Stimulated activated CD8-positive, alpha-beta memory T cell treated with anti-CD3 and anti-CD28 coated beads, Interleukin-4, amount 100 ng/mL, for 24 hours (primary cell): Measurements from ENCODE around the gene OR13C2.
"Not testable (repeated sequence)": the region's sequence is repeated elsewhere in the genome, so short reads cannot be mapped to it uniquely, and the experiment has no call there.

Experiments used
- DNase-seq: peaks from one replicate; pipeline ENCODE4 v3.0.0-alpha.2; 2020; ENCODE audit warnings: low read depth

Gene OR13C2, protein sequence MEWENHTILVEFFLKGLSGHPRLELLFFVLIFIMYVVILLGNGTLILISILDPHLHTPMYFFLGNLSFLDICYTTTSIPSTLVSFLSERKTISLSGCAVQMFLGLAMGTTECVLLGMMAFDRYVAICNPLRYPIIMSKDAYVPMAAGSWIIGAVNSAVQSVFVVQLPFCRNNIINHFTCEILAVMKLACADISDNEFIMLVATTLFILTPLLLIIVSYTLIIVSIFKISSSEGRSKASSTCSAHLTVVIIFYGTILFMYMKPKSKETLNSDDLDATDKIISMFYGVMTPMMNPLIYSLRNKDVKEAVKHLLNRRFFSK

DNA sequence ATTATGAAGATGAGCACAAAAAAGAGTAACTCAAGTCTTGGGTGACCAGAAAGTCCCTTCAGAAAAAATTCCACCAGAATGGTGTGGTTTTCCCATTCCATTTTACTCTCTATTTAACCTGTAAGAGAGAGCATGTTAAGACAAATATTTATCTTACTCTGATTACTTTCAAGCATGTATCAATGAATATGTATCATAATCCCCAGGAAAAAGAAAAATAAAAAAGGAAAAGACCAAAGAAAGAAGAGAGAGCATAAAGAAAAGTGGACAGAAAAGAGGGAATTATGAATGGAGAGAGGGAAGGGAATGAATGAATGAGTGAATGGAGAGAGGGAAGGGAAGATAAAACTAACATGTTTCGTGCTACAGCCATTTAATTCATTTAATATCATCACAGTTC is at the start of gene OR13C2:
TSS of gene OR13C2 (minus strand) at position 101 of the 400 bp plus-strand sequence. CDS start at position 101, 0 bp downstream.
- not testable (repeated sequence) for DNase-seq

DNA sequence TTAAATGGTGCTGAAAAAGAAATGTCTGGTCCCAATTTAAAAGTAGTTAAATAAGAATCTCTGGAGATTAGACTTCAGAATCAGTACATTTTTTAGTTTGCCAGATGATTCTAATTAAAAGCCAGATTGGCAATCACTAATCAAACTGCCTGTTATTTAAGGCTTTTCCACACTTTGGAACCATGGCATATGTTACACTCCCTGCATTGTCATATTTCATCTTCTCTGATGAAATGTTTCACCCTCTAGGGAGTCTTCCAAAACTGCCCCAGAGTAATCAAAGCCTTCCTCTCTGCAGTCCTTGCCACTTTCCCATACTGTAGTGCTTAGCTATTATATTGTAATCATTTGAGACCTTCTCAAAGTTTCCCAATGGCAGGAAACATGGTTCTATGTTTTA is 30.0 kb upstream of the OR13C2 start:
- DNase-seq: no peak

DNA sequence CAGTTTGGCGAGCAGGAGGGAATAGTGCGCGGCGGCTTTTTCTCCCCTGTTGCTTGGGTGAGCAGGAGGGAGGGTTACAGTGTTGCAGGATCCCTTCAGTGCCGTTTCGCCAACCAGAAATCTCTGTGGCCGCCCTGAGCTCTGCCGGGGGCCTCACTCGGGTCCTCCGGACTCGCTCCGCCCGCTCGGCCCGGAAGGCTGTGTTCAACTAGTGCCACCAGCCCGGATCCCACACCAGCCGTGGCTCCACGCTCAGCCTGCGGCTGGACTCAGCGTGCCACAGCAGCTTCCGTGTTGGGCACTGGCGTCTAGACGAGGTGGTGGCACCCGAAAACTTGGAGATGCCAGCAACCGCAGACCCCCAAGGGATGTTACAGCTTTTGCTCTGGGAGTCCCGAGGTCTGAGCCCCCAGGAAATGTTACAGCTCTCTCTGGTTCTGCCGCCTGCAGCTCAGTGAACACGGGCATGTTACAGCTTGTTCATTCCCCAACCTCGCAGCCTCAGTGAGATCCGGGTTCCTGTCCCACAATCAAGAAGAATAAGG is 28.6 kb upstream of the OR13C2 start:
- DNase-seq: no peak

DNA sequence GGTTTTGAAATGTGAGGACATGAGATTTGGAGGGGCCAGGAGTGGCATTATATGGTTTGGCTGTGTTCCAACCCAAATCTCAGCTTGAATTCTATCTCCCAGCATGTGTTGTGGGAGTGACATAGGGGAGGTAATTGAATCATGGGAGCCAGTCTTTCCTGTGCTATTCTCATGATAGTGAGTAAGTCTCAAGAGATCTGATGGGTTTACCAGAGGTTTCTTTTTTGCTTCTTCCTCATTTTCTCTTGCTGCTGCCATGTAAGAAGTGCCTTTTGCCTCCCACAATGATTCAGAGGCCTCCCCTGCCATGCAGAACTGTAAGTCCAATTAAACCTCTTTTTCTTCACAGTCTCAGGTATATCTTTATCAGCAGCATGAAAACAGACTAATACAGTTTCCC is 20.5 kb upstream of the OR13C2 start:
- not testable (repeated sequence) for DNase-seq

DNA sequence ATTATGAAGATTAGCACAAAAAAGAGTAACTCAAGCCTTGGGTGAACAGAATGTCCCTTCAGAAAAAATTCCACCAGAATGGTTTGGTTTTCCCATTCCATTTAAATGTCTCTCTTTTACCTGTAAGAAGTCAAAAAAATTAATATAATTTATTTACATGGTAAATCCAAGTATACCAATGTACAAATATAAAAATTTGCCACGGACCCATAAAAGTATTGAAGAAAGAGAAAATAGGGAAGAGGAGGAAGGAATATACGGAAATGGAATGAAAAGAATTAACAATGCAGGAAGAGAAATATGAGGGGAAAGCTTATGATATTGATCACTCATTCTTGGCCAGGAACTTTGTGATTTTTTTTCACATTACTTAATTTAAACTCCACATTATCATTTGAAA is 12.7 kb upstream of the OR13C2 start, which contains the start of gene OR13C9:
TSS of gene OR13C9 (minus strand) at position 101 of the 400 bp plus-strand sequence. CDS start at position 101, 0 bp downstream.
- DNase-seq: no peak

DNA sequence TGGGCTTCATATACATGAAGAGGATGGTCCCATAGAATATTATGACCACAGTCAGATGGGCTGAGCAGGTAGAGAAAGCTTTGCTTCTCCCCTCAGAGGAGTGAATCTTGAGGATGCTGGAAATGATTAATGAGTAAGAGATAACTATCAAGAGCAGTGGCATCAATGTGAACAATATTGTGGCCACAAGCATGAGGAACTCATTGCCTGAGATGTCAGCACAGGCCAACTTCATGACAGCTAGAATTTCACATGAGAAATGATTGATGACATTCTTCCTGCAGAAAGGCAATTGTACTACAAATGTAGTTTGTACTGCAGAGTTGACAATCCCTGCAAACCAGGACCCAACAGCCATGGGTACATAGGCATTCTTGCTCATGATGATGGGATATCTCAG is 12.0 kb upstream of the OR13C2 start:
- DNase-seq: no peak

DNA sequence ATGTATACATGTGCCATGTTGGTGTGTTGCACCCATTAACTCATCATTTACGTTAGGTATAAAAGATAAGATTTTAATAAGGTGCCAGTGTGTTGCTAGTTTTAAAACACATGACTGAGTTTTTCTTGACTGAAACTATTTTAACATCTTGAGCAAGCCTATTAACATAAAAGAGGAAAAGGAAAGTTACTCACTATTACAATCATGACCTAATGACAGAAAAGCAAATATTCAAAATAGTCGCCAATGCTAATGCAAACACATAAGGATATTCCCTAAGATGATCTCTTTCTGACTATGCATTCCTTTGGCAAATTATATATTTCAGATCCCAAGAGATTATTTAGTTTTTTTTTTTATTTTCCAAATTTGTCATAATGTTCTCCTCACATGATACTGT is 5.8 kb upstream of the OR13C2 start:
- no peak for DNase-seq

DNA sequence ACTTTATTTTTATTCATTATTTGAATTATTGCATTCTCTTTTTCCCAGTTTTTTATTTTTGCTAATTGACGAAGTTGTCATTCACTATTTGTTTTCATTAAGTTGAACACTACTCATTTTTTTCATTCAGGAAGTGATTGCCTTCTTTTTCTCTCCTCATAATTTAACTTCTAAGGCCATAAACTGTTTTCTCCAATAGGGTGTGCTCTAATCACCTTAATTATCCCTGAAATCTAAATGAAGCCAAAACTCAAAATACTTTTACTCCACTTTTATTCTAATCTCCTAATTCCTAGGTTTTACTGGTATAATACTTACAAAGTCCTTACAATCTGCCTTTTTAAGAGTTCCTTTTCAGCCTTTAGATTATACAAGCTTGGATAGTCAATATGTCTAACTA is 2.9 kb upstream of the OR13C2 start:
- no peak for DNase-seq

DNA sequence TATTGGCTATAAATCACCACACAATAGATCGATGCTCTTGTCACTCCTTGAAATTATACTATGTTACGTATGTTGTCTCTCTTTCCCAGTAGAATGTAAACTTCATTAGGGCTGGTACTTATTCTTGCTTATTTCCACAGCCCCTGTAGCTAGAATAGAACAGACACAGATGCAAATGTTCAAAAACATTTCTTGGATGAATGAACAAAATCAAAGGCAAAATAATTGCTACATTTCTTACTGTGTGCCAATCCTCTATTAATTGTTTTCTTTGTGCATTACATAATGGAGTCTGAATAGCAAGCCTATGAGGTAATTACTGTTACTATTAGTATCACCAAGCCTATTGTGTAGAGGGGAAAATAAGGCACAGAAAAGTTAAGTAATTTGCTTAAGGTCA is 725 bp upstream of the OR13C2 start:
- no peak for DNase-seq

DNA sequence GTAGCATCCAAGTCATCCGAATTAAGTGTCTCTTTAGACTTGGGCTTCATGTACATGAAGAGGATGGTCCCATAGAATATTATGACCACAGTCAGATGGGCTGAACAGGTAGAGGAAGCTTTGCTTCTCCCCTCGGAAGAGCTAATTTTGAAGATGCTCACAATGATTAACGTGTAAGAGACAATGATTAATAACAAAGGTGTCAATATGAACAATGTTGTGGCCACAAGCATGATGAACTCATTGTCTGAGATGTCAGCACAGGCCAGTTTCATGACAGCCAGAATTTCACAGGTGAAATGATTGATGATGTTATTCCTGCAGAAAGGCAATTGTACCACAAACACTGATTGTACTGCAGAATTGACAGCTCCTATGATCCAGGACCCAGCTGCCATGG is 626 bp downstream of the OR13C2 start:
- DNase-seq: no peak

DNA sequence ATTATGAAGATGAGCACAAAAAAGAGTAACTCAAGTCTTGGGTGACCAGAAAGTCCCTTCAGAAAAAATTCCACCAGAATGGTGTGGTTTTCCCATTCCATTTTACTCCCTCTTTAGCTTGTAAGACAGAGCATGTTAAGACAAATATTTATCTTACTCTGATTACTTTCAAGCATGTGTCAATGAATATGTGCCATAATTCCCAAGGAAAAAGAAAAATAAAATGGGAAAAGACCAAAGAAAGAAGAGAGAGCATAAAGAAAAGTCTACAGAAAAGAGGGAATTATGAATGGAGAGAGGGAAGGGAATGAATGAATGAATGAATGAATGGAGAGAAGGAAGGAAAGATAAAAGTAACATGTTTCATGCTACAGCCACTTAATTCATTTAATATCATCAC is 6.1 kb downstream of the OR13C2 start, which contains the start of gene OR13C5:
TSS of gene OR13C5 (minus strand) at position 101 of the 400 bp plus-strand sequence. CDS start at position 101, 0 bp downstream.
- DNase-seq: not testable (repeated sequence)

DNA sequence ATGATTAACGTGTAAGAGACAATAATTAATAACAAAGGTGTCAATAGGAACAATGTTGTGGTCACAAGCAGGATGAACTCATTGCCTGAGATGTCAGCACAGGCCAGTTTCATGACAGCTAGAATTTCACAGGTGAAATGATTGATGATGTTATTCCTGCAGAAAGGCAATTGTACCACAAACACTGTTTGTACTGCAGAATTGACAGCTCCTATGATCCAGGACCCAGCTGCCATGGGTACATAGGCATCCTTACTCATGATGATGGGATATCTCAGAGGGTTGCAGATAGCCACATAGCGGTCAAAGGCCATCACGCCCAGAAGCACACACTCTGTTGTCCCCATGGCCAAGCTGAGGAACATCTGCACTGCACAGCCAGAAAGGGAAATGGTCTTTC is 6.7 kb downstream of the OR13C2 start:
- DNase-seq: not testable (repeated sequence)

DNA sequence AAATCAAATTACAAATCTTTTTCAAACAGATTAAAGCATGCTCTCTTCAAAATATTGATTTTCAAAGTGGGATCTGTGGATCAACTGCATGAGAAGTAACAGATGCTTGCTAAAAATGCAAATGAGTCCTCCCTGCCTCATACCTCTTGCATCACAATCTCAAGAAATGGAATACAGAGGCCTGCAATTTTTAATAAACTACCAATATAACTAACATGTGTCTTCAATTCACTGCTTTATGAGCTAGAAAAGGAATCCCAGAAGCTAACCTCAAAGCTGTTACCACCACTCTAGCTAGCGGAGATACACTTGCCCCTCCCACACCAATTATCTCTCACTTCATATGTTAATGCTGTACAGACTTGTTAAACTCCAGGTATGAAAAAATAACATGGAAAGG is 15.8 kb downstream of the OR13C2 start:
- DNase-seq: no peak

DNA sequence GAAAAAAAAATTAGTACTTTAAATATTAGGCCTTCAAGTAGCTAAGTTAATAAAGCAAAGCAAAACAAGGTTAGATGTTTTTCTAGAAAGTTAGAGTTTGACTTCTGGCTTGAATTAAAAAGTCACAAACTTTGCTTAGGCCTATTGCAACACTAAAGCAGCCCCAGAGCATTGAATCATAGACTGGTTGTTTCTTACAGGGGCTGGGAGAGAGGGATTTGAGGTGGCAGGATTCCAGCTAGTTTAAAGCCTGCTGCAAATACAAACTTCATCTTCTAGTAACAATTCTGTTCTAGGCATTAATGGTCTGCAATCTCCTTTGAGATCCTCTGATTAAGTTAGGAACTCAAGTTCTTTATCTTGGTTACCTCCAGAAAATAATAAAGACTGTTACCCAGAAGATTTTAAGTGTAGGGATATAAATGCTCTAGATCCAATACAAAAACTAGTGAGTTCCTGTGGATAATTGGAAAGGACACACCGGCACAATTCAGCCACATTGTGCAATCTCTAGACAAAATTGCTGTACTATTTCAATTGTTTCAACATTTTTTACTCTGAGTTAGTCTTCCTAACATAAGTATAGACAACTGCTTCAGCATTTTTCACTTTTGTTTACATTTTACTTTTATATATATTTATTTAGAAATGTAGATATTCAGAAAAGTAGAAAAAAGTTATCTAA is 18.8 kb downstream of the OR13C2 start:
- no peak for DNase-seq

DNA sequence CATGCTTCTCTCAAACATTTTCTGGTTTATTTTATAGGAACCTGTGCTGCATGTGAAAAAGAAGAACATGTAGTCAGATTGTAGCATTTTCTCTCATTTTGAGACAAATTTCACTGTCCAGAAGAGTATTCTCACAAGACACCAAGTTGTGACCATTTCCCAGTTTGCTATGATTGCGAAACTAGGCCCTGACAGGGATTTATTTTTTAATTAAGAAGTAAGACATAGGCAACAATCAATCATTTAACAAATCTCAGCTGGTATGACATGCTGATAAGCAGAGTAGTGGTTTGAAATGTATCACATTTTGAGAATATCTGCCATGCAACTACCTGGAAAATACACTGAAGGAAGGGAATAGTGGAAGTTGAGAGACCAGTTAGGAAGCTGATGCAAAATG is 24.9 kb downstream of the OR13C2 start:
- no peak for DNase-seq

DNA sequence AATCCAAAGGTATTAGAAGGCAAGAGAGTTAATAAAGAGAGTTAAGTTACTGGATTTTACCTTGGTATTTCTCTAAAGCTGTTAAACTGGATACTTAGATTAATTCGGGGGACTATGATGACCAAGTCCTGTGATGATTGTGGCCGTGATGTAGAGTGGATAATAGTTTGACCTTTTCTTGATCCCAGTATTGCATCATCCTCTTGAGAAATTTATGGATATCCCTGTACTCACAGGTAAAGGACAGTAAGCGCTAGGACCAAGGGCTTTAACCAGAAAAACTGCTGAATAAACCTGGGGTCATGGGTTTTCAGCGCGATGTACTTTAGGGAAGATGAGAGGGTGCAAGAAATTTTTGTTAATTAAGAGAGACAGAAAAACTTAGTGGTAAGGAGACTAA is 28.2 kb downstream of the OR13C2 start:
- DNase-seq: no peak

DNA sequence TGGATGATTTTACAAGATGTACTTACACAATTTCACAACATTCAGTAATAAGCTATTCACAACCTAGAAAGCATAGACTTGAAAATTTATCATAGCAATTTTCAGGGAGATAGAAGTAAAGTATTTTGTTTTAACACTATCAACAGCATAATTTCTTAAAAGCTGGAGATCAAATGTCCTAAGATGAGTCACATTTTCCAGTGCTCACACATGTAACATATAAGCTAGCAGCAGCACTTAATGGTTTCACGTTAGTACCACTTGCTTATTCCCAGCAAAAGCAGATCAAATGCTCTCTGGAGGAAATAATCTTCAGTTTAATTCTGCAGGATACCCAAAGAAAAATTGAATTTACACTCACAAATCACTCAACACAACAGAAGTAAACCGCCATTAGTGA is 30.0 kb downstream of the OR13C2 start:
- no peak for DNase-seq

DNA sequence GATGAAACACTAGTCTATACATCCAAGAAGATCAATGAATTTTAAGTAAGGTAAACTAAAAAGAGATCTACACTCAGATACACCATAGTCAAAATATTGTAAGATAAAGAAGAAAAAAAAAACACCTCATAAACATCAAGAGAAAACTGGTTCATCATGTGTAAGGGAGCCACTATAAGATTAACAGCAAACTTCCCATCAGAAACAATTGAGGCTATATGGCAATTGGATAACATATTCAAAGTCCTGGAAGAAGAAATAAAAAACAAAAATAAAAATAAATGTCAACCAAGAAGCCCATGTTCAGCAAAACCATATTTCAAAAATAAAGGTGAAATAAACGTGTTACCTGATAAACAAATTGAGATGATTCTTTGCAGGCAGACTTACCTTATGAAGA is 32.8 kb downstream of the OR13C2 start:
- no peak for DNase-seq

DNA sequence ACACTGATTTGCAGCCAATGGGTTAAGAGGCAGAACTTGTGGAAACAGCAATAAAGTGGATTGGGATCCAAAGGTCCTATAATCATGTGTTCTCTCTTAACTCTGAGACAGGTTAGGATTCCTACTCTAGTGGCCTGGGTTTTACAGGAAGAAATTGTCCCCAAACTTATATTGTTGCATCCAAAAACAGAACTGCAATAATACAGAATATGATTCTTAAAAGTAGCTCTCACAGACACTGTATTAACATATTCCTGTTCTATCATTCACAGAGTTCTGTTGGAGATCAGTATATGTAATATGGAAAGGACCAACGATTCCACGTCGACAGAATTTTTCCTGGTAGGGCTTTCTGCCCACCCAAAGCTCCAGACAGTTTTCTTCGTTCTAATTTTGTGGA is 36.6 kb downstream of the OR13C2 start, which contains the start of gene OR13C8:
TSS of gene OR13C8 (plus strand) at position 301 of the 400 bp plus-strand sequence. CDS start at position 301, 0 bp downstream.
- no peak for DNase-seq

DNA sequence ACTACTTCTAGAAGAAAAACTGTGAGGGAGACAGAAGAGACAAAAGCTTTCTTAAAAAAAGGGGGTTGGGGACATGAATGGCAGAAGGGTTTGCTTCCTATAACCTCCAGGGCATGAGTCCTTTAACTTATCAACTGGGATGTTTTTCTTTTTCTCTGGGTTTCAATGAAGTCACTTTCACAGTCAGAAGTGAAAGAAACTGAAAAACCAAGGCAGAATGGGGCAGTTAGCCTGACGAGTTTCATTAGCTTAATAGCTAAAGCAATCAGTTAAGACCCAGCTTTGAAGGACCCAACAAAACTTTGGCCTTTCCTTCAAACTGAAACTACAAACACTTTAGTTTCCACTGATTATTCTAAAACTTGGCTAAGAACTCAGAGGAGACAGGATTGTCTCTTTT is 41.1 kb downstream of the OR13C2 start:
- no peak for DNase-seq

DNA sequence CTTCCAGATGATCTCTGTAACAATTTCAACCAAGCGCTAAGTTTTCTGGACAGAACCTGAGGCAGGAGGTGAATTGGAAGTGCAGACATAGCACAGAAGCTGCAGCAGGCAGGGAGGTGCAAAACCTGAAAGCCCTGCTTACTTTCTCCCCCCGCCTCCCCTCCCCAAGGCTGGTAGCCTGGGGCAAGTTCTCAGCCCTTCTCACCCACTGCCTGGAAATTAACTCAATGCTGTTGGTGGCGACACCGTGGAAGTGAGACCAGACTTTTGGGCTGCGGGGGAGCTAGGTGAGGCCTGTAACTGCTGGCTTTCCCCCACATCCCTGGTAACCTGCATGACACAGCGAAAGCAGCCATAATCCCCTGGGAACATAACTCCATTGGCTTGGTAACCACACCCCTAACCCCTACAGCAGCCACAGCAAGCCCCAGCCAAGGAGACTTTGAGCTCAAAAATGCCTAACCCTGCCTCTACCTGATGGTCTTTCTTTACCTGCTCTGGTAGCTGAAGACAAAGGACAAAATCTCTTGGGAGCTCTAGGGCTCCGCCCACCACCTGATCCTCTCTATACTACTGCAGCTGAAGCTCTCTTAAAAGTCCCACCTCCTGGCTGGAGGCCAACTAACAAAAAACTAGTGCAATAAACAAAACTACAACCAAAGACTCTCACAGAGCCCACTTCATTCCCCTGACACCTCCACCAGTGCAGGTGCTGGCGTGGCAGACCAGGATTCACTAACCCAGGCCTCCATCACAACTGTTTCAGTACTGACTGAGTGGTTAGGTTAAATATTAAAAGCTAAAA is 48.4 kb downstream of the OR13C2 start:
- DNase-seq: no peak

DNA sequence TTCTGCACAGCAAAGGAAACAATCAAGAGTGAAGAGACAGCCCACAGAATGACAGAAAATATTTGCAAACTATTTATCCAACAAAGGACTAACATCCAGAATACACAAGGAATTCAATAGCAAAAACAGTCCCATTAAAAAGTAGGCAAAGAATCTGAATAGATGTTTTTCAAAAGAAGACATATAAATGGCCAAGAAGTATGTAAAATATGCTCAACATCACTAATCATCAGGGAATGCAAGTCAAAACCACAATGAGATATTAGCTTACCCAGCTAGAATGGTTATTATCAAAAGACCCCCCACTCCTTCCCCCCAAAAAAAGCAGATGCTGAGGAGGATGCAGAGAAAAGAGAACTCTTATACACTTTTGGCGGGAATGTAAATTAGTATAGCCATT is 49.9 kb downstream of the OR13C2 start:
- no peak for DNase-seq
